IMR-90 (cell line): Measurements from ENCODE around the gene TWIST2.

Experiments used
- ELK1 ChIP-seq: fragments of 150-350 bp; IDR thresholded peaks from 2 replicates; pipeline ENCODE4 v1.6.1; 2016; ENCODE audit warnings: low read depth, mild to moderate bottlenecking, low read length, moderate library complexity, borderline replicate concordance
- POLR2A ChIP-seq: IDR thresholded peaks from 2 replicates; pipeline ENCODE4 v1.6.1; 2012; ENCODE audit warnings: mild to moderate bottlenecking, low read depth, low read length
- RFX5 ChIP-seq: IDR thresholded peaks from 2 replicates; pipeline ENCODE4 v1.8.0; 2012; ENCODE audit warnings: low read depth, mild to moderate bottlenecking, low read length, moderate library complexity

GRCh38 chr2:238924032-238924431, 76.1 kb downstream of the TWIST2 start:
- TF ChIP-seq ELK1, result no peak
- no peak for TF ChIP-seq POLR2A
- TF ChIP-seq RFX5, result no peak
